ENCODE measurements around the gene KLHL33.

KLHL33 gene, protein sequence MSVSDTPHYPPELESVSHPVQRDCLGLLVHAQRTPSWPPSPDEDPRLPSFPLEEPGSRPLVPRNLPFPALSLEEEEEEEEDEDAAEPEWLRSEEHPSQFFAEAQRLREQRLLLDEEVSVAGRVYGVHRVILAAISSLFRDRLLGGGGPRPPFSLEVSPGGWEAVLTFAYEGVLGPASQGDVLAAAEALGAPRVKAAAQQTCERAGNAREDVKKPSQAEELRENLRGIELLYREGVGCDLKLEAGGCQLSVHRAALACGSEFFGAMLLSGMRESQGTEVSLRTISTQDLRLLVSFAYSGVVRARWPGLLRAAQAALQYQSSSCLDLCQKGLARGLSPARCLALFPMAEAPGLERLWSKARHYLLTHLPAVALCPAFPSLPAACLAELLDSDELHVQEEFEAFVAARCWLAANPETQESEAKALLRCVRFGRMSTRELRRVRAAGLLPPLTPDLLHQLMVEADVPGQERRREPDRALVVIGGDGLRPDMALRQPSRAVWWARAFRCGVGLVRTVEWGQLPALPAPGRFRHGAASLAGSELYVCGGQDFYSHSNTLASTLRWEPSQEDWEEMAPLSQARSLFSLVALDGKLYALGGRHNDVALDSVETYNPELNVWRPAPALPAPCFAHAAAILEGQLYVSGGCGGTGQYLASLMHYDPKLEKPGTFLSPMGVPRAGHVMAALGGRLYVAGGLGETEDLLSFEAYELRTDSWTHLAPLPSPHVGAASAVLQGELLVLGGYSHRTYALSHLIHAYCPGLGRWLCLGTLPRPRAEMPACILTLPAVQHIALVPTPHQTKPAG

DNA sequence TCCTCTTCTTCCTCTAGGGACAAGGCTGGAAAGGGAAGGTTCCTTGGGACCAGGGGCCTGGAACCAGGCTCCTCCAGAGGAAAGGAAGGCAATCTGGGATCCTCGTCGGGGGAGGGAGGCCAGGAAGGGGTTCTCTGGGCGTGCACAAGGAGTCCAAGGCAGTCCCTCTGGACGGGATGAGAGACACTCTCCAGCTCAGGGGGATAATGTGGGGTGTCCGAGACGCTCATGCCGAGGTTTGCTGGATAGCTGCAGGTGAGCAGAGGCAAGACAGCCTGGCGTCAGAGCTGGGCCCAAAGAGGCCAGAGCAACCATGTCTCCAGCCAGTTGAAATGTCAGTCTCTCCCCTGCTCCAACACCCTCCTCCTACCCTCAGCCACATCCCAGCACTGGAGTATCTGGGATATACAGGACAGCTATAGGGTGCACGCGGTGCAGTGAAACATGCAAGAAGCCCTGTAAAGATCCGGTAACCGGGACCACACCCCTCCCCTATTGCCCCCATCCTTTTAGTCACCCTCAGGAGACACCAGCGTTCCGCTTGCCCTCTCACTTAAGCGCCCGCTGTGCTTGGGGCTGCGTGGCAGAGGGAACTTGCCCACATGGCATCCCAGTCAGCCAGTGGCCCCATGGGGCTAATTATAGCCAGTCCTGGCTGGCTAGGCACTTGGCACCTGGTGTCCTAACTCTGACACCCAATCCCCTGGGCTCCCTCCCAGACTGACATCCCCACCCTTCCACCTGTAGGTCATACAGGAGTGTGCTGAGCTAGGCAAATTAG is at the start of gene KLHL33:
KLHL33 (minus strand) TSS at position 585 of the 781 bp plus-strand sequence; CDS start at position 230, 355 bp downstream.
- no peak for DNase-seq

DNA sequence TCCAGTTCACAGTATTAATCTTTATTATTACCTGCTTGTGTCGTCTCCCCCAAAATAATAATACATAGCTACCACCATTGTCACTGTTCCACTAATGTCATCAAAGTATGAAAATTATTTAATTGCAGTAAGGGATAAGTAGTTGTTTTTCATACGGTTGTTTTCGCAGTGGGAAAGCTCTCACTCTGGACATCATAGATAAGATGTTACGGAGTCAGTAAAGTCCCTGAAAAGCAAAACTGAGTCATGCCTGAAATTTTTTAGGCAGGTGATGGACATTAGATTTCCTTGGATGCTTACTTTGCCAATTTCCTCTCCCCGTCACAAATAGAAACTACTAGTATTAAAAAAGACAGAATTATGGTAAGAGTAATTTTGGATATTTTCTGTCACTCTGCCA is 46.4 kb upstream of the KLHL33 start:
- DNase-seq: no peak

DNA sequence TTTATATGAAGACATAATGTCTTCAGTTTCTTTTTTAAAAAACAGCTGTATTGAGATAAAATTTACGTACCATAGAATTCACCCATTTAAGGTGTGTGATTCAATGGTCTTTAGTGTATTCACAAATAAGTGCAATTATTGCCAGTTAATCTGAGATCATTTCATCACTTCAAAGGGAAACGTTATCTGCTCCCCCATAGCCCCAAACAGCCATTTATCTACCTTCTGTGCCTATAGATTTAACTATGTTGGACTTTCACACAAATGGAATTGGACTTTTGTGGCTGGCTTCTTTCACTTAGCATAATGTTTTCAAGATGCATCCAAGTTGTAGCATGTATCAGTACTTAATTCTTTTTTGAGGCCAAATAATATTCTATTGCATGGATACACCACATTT is 42.9 kb upstream of the KLHL33 start:
- DNase-seq: no peak

DNA sequence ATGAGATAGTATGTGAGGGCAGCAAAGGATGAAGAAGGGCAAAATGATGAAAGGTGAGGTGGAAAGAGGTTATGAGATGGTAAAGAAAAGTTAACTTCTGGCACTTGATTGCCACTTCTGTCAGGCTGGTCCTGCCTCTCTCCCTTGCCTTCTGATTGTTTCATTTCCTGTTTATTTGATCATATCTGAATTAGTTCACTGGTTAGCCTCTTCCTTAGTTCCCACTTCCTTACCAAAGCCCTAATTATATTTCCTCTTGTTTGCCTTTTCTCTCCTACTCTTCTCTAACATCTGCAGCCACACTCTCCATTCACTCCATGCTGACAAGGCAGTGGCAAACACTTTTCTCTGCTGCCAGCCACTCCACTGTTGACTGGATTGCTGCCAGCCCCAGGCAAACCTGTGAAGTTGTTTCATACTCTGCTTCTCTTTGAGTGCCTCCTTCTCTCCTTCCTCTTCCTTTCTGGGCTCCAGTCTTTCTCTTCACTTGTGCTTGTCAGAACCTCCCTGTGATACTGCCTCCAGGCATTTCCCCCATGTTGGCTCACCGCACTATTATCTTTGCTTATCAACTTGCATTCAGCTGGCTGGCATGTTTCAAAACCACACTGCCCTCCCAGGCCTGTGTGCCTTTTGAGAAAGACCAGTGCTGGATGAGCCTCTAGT is 41.4 kb upstream of the KLHL33 start:
- no peak for DNase-seq

DNA sequence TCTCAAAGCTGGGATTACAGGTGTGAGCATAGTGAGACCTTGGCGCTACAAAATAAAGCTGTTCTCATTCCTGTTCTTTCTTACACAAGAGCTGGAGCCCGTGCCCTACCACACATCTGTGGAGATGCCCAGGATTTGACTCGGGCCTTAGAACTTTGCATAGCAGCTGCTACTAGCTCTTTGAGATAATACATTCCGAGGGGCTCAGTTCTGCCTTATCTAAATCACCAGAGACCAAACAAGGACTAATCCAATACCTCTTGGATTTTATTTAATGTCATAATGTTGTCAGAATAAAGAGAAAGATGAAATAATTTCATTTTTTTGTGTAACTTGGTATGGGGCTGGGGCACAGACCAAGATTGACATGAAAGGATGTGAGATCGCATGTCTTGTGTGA is 40.8 kb upstream of the KLHL33 start:
- DNase-seq: no peak

DNA sequence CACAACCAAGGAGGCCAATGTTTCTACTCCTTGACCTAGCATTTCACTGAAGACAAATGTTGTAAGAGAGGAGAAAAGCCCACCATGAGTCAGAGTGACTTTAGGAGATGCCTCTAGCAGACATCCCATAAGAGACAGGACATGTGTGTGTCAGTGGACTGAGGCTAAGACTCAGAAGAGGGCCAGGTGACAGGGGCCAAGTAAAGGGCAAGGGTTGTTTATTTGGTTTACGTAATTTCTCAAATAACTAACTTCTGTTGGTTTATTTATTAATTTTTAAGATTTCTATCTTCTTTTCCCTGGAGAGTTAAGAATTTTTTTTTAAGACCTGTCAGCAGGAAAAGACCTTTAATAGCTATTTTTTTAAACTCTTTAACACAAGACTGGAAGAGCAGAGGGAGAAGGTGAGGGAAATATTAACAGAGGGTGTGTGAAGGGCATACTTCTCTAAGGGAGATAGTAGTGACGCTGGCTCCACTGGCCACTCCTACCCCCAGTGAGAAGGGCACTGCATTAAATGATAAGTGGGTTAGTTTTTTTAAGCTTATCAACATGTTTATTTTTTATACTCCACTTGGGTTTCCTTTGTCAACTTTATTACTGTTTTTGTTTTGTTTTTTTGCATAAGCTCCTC is 36.7 kb upstream of the KLHL33 start:
- DNase-seq: no peak

DNA sequence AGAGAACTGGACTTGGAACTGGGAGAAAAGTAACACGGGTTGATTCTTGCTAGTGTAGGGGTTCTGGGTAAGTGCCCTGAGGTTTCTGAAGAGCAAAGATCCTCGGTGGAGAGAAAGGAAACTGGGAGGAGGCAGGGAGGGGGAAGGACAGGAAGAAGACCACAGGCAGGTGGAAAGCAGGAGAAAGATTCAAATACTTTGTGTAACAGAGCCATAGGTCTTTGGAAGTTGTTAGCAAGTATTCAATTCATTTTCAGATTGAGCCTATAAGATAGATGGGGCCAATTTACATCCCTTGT is 34.6 kb upstream of the KLHL33 start:
- DNase-seq: no peak

DNA sequence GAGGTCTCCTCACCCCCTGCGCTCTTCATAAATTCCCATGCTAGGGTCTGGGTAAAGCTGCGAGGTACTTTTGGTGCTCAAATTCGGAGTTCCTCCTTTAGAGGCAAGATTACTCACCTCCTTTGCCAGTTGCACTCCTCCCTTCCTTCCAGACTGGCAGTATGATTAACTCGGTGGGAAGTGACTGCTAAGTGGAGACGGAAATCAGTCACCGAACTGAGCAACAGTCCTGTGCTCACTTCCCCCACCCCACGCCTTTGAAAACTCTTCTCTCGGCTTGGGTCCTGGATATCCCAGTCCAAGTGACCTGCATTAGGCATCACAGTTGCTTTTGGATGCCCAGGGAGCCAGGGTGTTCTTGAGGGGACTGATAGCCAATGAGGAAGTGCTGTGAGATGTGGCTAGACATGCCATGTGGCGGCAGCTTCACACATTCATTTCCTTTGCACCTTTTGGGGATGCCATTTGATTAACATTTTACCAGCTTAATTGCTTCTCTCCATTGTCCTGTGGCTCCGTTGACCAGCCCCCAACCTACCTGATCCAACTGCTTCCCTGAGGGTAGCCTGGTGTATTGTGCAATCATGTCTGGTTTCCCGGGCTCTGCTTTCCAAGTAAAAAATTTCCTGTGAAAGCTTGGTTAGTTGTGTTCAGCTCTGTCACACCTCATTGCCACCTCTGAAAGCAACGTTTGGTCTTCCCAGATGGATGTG is 34.1 kb upstream of the KLHL33 start:
- DNase-seq: no peak

DNA sequence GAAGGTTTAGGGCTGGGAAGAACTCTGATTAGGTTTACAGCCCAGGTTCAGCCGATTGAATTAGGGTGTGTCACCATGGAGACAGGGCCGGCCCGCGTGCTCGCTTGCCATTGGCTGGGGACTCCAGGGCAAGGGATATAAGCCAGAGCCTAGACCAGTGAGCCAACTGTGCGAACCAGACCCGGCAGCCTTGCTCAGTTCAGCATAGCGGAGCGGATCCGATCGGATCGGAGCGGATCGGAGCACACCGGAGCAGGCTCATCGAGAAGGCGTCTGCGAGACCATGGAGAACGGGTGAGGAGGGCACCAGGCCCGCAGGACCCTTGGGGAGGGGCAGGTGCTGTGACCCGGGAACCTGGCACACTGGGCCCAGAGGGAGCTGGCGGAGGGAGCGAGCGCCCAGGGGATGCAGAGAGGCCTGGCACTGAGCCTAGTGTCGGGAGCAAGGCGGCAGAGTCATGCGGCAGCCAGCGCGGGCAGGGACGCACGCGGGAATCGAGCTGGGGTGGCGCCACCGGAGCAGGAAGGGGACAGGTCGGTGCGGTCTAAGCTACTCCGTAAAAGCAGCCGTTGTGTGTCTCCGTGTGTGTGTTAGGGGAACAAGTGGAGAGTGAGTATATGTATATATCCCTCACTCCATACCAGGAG is 33.4 kb upstream of the KLHL33 start, which contains the start of gene PNP:
PNP (plus strand) TSS at position 165 of the 648 bp plus-strand sequence; CDS start at position 284, 119 bp downstream.
- peak; percentile 77 for DNase-seq

DNA sequence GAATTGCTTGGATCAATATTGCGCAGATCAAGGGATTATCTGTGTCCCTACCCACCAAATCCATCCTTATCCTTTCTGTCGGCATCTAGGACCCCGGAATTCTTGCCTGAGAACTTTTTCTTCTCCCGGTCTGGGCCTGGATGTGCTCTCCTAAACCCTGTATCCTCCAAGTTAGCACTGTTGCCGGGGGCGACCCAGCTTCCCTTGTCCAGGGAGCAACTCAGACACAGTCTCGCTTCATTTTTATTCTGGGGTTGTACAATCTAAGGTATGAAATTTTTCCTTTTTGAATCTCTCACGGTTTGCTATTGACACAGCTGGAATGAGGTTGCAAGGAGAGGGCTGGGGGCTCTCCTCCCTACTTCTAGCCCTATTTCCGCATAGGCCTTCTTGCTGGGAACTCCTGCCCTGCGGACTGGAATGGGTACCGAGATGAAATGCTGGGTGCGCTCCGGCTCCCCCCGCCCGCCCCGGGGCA is 32.8 kb upstream of the KLHL33 start:
- DNase-seq: peak; percentile 49

DNA sequence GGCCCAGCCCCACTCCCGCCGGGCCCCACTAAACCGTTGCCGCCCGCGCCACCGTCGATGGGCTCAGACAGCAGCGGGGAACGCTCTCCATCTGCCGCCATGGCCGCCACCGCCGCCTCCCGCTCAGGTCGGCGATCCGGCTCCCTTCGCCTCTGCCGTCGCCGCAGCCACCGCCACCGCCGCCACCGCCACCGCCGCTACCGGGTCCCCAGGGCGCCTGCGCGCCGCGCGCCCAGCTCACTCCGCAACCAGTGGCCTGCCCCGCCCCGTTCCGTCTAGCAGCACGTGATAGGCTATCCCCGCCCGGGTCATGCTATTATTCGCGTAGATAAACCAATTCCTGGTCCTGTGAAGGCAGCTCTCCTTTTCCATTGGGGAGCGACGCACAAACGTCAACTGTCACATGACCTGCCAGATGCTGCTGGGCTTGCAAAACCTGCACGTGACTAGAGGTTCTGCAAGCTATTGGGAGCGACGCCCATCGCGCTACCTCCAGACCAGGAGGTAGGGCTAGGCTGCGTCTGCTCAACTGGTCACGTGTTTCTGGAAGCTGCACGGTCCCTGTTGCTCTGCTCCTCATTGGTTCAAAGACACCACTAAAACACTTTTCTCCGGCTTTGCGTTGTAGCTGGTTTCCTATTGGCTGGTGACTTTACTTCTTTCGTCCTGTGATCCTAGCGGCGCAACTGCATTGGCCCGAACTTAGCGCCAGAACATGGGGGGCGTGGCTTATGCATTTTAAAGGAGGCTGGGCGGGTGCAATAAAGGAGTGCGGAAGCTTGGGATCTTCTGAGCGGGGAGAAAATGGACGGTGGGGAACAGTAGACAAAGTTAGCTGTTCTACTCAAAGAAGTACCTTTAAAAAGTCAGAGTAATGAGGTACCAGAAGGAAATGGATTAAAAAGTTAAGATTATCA is 25.5 kb upstream of the KLHL33 start, which contains the start of gene PIP4P1:
PIP4P1 (minus strand) TSS at position 210 of the 917 bp plus-strand sequence; CDS start at position 101, 109 bp downstream.
- DNase-seq: peak; percentile 100

DNA sequence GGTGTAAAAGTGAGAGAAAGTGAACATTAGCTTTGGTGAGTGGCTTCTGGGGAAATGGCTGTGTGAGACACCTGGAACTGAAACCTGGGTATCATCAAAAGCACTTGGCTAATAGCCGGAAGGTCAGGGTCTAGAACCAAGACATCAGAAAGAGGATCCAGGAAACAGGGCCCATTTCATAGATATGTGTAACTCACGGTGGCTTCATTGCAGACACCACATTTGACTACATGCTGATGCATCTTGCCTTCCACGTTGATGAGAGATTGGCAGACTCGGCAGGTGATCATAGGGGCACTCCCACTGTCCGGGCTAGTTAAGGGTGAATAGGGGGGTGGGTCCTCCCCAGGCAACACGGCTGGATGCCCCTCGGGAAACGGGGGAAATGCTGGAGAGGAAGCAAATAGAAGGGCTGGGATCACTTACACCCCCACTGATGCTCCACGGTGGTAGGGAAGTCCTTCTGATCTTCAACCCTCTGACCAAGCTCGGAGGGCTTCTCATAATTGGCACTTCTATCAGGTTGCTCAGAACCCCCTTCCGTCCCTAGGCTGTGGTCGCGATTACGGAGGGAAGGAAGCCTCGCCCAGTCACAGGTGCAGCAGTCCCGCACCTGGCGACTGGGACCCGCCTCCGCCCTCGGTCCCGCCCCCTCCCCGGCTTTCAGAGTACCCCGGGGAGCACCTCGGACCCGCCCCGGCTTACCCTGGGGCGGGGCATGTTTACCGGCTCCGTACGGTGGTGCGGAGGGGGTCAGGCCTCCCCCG is 24.7 kb upstream of the KLHL33 start:
- no peak for DNase-seq

DNA sequence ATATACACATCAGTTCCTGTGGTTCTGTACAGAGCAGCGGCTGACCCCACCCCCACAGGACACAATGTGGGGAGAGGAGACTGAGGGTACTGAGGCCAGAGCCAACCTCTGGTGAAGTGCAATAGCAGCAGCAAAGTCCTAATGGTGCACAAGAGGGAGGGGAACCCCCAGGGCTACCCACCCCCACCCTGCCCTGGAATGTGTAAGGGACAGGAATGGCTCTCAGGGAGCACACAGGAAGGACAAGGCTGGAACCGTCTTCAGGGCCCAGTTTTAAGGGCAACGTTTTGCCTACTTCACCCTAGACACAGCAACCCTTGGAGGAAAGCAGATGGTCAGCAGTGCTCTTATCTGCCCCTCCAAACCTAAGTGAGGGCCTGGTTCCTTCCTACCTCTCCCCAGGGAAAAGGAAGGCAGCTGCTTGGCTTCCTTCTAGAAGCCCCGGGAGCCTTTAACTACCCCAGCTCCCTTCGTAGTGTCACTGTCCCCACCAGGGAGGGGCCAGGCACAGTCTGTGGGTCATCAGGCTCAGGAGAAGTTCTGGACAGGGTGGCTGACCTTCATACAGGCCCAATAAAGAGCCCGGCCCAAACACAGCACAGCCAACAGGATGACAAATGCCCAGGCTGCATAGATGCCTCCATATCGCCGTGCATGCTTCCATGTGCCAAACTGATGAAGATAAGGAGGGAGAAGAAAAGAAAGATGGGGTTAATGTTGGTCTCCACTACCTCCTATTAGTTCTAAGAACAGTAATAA is 22.2 kb upstream of the KLHL33 start:
- no peak for DNase-seq

DNA sequence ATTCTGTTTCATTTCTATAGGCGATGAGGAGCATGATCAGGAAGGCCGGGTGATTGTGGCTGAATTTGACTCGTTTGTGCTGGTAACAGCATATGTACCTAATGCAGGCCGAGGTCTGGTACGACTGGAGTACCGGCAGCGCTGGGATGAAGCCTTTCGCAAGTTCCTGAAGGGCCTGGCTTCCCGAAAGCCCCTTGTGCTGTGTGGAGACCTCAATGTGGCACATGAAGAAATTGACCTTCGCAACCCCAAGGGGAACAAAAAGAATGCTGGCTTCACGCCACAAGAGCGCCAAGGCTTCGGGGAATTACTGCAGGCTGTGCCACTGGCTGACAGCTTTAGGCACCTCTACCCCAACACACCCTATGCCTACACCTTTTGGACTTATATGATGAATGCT is 21.0 kb upstream of the KLHL33 start:
- DNase-seq: no peak

DNA sequence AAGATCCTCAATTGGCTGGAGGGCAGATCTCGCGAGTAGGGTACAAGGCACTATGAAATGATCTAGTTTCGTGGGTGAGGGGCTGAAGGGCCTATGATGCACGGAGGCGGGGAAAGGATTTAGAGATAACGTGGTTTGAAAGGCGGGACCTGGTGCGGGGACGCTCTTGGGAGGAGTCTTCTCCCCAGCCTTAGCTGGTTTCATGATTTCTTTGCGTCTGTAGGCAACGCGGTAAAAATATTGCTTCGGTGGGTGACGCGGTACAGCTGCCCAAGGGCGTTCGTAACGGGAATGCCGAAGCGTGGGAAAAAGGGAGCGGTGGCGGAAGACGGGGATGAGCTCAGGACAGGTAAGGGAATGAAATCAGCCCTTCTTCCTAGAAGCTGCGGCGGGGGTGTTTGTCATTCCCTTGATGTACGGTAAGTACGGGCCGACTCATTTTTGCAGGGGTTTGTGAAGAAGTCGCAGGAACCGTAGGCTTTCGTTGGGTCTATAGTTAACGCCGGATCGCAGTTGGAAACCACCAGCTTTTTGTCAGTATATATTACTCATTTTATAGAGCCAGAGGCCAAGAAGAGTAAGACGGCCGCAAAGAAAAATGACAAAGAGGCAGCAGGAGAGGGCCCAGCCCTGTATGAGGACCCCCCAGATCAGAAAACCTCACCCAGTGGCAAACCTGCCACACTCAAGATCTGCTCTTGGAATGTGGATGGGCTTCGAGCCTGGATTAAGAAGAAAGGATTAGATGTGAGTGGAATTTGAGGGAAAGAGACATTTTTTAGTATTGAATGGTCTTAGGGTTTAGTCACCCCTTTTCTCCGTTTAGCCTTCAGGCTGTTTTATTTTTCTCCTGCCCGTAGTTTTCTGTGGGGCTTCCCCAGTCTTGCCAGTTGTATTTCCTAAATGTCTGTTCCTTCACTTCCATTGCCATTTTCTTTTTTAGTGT is 19.7 kb upstream of the KLHL33 start:
- DNase-seq: no peak

DNA sequence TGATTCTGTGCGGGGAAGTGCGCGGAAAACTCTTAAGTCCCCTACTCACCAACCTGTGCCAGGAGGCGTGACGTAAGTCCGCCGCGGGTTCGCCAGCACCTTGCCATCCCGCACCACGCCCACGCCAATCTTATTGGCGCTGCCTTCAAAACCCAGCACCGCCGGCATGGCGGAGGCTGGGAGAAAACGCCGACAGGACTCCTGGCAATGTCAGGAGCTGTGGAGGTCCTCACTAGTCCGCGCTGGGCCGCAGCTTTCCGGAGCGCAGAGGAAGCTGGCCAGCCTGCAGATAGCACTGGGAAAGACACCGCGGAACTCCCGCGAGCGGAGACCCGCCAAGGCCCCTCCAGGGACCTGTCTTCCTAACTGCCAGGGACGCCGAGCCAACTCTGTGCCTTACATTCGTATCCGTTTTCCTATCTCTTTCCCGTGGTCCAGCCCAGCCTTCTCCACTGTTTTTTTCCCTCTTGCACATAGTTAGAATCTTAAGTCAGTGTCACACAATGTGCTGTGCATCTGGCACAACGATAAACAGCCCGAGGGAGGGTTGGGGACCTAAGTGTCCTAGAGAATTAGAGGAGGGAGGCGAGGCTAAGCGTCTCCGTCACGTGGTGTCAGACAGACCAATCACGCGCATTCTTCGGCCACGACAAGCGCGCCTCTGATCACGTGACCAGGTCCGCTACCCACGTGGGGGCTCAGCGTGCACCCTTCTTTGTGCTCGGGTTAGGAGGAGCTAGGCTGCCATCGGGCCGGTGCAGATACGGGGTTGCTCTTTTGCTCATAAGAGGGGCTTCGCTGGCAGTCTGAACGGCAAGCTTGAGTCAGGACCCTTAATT is 18.8 kb upstream of the KLHL33 start, which contains the start of the genes APEX1 and OSGEP:
APEX1 (plus strand) TSS at position 711 of the 839 bp plus-strand sequence. CDS start 420 bp downstream, outside the sequence.
OSGEP (minus strand) TSS at position 297 of the 839 bp plus-strand sequence; CDS start at position 168, 129 bp downstream.
- peak; percentile 95 for DNase-seq
